Muscle of arm (tissue), 12 donors: ENCODE measurements around the gene MEOX1. TPM values are rescaled to one million over a fixed set of nuclear protein-coding genes. Genes with fewer than 3 reads are reported as not detected.
"Not testable (repeated sequence)": the region's sequence is repeated elsewhere in the genome, so short reads cannot be mapped to it uniquely, and the experiment has no call there.

Source experiments
- DNase-seq: peaks from one replicate; pipeline ENCODE4 v3.0.0-alpha.2; 2013
- polyA plus RNA-seq, 12 donors: library from polyadenylated mRNA; unstranded; fragments of 120-200 nt; gene quantifications; one replicate each; pipeline ENCODE4 v1.2.1, GENCODE V29; 2013; ENCODE audit not compliant: insufficient read length in 12 of 12

The MEOX1 gene
- polyA plus RNA-seq, 12 donors, result 10.8 to 30.5 (median 13.9) TPM; not detected in 1

DNA sequence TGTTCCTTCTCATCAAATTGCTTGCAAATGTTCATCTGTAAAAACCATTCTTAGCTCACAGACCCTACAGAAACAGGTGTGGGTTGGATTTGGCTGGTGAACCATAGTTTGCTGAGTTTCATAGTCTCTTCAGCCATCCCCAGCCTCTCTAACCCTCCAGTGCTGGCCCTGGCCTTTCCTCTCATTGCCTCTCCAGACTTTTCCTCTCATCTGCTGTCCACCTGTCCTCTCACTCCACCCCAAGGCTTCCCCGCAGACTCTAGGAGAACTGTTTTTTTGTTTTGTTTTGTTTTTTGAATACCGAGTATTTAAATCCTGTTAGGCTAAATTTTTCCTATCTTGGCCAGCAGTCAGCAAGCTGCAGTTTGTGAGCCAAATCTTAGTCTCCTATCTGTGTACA is 41.1 kb downstream of the MEOX1 start:
- no peak for DNase-seq

DNA sequence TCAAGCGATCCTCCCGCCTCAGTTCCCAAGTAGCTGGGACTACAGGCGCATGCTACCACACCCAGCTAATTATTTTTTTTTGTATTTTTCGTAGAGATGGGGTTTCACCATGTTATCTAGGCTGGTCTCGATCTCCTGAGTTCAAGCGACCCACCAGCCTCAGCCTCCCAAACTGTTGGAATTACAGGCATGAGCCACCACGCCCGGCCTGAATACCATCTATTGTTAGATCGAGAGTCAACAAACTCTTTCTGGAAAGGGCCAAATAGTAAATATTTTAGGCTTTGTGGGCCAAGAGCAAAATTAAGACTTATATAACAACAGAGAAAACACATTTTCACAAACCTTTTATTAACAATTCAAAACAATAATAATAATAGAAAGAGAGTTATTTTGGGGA is 41.6 kb downstream of the MEOX1 start:
- no peak for DNase-seq

DNA sequence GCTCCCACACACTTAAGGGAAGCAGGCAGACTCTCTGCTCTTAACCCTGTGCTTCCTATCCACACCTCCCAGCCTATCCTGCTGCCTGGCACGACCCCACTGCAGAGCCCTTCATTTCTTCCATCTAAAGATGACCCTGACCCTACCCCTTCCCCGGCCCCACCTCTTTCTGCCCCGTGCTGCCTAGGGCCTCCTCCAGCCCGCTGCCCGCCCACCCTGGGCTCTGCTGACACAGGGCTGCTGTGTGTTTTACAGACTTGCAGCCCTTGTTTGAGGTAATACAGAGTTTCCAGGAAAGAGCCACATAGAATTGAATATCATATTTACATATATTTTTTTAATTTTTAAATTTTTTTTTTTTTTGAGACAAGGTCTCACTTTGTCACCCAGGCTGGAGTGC is 42.0 kb downstream of the MEOX1 start:
- DNase-seq, result no peak

DNA sequence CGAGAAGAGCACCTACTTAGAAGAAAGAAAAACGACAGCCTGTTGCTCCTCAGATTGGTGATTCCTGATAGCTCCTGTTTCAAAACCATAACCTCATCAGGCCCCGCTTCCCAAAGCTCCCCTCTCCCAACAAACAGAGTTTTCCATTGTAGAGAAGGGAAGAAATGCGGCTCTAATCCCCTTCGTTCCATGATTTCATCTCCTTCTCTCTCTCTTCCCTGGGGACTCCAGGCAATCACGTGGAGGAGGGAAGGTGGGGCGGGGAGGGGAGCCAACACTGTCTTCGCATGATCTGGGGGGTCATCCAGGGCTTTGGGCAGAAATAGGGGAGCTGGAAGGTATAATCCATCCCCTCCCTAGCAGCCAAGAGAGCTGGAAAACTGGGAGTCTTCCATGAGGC is 43.4 kb downstream of the MEOX1 start:
- DNase-seq, result no peak

DNA sequence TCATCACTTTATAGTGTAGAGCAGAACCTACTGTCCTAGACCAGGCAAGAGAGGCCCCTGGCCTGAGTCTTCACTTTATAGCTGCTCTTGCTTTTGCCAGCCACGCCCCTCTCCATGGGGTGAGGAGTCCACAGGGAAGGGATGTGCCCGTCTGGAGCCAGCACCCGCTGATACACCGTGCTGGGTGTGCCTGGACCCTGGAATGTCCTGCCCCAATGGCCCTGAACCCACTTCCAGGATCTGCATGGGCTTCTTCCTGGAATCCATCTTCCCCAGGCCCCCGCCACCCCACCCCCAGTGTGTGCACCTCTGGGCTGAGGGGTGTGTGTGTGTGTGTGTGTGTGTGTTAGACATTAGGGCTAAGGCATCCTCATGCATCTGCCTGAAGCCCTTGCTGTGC is 44.9 kb downstream of the MEOX1 start:
- DNase-seq, result no peak

DNA sequence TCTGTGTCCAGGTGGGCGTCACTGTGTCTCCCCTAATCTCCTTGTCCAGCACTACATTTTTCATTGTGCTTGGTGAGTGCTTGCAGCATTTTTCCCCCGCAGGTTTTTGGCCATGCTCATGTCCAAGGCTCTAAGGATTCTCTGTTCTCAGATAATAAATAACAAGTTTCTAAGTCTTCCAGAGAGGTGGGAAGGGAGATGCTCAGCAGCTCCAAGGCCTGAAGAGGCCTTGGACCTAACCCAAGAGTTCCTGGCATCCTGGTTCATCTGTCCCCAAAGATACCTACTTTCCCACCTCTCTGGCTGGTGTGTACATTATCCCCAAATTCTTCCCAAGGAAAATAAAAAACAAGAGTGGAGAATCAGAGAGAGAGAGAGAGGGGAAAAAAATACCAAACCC is 45.3 kb downstream of the MEOX1 start:
- no peak for DNase-seq

DNA sequence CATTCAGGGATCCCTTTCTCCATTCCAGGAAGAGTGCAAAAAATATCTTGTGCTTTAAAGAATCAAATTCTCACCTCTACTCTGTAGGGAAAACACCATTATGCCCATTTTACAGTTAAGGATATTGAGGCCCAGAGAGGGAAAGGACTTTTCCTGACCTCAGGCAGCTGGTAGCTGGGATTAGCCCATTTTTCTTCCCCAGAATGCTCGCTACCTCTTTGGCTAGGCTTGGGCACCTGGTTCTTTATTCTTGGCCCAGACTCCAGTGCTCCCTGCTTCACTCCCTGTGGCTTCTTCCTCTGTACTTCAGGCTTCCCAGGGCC is 45.7 kb downstream of the MEOX1 start:
- no peak for DNase-seq

DNA sequence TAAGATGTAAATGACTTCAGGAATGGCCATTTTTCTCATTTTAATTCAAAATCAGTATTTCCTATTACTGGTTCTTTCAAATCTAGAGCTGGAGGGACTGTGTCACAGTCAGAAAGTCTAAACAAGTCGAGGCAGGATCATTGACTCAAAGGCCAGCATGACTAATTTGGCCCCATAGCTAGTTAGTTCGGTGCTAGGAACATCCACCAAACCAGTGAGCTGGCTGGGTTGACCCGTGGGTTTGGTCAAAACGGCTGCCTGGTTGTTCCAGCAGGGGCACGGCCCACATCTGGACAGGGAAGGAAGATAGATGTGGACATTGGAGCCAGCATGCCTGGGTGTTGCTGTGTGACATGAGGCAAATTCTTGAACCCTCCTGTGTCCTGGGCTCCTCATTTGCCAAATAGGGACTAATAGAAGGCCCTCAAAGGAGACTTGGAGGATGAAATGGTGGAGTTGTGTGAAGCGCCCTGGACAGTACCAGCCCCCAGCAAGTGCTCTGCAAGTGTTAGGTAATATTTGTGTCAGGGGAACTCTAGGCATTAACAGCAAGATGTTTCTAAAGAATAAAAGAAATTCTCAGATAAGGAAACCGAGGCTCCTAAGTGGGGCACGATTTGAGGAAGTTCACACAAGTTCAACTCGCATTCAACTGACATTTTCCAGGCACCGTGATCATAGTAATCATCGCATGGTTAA is 46.2 kb downstream of the MEOX1 start:
- no peak for DNase-seq

DNA sequence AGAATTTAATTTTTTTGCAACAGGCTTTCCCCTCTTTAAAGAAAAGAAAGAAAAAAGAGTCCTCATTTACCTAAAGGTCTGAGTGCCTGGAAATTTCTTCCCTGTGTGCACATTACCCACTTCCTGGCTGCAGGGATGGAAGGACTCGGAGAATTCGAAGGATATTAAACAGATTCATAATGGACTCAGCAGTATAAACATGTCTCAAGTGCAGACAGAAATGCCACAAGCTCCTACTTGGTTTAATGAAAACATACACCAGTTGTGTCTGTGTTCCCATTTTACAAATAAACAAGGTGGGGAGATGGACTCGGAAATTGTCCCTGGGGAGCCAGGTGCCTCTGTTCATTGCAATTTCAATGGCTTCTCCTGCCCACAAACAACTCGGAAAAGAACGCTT is 47.2 kb downstream of the MEOX1 start:
- no peak for DNase-seq

DNA sequence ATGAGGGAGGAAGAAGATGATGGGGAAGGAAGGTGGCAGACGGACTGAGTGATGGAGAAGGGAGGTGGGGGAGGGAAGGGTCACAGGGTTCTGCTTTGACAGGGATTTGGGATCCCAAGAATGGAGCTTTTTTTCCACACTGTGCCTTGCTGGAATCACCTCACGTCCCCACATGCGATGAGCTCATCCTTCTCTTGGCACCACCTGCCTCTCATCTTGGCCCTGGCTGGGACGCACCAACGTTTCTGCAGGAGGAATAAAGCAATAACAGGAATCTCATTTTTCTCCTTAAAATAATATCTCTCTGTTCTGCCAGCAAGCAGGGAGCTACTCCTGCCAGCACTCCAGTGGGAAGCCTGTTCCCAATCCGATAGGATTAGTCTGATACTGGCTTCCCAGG is 47.8 kb downstream of the MEOX1 start:
- DNase-seq, result no peak

DNA sequence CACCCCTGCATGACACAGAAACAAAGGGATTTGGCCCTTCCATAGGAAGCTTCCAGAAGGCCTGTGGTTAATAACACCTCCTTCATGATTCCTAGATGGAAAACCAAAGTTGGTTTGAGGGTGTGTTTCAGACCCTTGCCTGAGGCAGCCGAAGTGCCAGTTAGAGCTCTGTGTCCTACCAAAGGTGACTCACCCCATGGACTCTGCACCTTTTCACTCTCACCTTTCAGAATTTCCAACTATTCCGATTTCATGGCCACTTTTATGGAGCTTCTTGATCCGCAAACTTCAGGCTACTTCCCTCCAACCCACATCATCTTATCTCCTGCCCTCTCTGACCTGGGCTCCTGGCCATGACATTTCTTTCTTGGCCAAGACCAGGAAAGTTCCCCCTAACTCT is 49.2 kb downstream of the MEOX1 start:
- DNase-seq, result no peak

DNA sequence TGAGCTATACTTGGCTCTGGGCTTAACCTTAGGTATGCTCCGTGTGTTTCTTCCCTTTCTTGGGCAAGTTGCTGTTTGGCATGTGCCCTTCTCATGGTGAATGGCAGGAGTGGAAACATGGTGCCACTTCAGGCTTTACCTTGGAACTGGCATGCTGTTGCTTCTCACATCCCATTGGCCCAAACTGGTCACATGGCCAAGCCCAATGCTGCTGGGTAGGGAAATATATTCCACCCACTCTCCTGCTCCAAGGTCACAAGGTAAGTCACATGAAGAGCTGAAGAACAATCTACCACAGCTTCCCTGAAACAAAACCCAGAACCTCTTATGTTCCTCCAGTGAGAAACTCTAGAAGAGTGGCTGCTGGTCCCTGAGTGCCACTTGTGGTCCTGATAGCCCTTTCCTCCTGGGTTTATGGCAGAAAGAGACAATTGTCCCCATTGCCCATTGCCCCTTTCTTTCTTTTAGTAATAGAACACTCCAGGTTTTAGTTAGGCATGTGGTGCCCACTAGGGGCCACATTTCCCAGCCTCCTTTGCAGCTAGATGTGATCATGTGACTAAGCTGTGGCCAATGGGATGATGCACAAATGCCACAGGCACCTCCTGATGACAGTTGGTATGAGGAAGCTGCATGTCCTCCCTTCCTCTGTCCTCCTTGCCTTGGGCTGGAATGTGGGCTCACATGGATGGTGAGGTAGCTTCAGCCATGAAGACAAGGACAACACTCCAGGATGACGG is 50.3 kb downstream of the MEOX1 start:
- DNase-seq, result no peak

DNA sequence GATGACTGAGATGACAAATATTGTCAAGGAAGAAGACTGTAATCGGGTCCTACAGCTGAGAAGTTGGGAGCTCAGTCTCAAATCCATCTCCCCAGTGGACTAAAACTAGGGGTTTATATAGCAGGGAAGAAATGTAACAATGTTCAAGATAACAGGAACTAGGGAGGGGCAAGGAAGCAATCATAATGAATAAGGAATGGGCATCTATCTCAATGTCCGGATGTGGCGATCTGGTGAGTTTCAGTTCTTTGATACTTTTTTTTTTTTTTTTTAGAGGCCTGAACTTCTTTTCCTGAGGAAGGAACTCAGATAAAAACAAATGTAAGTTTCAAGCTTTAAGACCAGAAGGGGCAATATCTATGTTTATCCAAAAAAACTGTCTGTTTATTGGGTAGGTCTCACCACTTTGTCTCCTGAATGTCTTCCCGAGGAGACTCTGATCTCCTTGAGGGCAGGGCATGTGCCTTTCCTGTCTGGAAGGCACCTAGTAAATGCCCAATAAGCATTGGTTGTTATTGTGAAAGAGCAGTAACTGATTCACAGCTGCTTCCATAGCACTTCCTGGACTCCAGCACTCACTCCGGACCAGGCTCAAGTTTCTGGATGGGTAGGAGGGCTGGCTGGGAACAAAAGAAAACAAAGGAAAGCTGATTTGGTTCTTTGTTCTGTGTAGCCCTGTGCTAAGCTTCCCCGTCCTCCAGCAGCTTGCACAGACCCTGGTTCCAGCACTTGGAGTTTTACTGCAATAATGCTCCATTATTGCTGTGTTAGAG is 51.9 kb downstream of the MEOX1 start:
- no peak for DNase-seq

DNA sequence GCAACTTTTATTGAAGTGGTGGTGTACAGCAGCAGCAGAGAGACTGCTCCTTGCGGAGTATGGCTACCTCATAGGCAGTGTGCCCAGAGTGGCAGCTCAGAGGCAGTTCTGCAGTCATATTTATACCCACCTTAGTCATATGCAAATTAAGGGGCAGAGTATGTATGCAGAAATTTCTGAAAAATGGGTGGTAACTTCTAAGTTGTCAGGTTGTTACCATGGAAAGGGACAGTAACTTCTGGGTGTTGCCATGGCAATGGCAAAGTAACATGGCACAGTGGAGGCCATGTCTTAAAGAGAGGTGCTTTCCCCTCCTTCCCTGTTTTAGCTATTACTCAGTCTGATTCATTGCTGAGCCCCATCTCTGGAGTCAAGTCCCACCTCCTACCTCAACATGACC is 53.4 kb downstream of the MEOX1 start:
- DNase-seq, result no peak

DNA sequence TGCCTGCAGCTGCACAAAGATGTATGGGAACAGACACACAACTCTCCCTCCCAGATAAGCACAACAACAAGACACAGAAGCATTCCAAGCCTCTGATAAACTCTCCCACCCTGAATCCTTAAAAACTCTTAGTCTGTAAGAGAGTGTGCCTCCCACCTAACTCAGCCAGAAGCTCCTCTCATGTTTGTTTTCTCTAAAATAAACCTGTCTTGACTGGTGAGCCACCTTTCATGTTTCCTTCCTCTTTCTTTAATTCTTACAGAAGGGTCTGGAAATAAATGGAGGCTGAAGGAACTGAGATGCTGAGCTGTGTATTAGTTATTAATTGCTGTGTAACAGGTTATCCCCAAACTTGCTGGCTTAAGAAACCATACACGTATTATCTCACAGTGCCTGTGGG is 57.2 kb downstream of the MEOX1 start:
- DNase-seq, result no peak

DNA sequence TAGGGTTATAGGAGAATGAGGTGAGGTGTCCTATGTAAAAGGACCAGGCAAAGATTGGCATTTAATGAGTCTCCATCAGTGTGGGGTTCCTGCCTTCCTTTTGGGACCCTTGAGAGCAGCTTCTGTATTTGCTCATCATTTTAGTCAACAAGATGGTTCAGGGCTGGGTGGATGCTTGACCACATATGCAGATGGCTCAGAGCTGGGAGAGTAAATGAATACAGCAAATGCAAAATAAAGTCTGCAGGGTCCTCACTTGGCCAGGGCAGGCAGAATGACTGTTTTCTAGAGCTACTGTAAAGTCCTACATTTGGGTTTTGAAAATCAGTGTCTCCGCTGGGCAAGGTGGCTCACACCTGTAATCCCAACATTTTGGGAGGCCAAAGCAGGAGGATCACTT is 58.4 kb downstream of the MEOX1 start:
- DNase-seq, result no peak

DNA sequence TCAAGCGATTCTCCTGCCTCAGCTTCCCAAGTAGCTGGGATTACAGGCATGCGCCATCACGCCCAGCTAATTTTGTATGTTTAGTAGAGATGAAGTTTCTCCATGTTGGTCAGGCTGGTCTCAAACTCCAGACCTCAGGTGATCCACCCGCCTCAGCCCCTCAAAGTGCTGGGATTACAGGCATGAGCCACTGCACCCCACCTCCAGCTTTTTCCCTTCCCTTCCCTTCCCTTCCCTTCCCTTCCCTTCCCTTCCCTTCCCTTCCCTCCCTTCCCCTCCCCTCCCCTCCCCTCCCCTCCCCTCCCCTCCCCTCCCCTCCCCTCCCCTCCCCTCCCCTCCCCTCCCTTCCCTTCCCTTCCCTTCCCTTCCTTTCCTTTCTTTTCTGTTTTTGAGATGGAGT is 59.2 kb downstream of the MEOX1 start:
- DNase-seq, result not testable (repeated sequence)

DNA sequence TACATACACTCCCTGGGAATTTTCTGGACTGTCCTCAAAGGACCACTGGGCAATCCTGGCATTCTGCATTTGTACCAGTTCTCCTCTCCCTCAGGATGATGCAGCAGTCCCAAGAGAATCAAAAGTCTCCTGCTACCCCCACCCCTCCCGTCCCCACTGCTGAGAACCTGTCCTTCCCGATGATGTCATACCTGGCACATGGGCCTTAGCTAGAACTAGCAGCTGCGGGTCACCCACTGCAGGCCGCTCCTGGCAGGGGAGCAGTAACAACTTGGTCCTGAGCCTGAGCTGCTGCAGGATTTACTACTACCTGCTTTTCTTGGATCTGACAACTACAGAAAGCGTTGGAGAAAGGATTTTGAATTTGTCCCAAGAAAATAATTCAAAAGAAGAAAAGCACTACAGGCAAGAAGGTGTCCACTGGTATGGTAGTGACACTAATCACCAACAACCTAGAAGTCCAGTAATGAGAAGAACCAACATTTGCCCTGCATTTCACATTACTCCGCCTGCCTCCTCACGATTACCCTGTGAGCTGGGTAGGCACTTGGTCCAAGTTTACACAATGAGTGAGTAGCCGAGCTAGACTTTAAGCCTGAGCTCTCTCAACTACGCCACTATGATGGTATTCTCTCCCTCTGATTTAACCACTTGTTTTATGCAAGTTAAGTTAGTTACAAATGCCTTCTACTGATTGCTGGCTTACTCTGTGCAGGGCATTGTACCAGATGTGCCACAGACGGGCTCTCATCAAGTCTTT is 60.3 kb downstream of the MEOX1 start:
- no peak for DNase-seq

DNA sequence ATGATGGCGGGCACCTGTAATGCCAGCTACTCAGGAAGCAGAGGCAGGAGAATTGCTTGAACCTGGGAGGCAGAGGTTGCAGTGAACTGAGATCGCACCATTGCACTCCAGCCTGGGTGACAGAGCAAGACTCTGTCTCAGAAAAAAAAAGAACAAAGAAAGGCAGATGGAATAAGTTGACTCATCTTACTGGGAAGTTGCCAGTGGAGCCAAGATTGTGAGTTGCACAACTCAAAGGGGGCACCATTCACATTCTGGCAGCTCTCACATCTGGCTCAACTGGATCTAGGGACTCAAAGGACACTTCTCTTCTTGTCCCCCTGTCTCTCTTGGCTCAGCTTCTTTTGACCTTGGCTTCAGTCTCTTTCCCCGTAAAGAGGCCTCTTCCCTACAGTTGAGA is 61.9 kb downstream of the MEOX1 start:
- DNase-seq, result no peak

DNA sequence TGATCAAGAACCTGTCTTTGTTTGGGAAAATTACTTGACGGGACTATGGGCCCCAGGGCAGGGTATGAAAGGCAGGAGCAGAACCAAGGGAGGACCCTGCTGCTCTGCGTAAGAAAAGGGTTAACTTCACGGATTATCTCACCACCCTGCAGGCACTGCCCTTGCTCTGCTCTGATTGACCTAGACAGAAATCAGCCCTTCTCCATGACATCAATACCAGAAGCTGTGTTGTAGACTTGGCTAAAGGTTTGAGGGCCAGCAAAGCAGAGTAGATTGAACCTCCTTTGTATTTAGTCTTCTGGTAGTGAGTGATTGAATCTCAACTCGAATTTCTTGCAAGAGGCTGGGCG is 62.7 kb downstream of the MEOX1 start:
- DNase-seq, result no peak

DNA sequence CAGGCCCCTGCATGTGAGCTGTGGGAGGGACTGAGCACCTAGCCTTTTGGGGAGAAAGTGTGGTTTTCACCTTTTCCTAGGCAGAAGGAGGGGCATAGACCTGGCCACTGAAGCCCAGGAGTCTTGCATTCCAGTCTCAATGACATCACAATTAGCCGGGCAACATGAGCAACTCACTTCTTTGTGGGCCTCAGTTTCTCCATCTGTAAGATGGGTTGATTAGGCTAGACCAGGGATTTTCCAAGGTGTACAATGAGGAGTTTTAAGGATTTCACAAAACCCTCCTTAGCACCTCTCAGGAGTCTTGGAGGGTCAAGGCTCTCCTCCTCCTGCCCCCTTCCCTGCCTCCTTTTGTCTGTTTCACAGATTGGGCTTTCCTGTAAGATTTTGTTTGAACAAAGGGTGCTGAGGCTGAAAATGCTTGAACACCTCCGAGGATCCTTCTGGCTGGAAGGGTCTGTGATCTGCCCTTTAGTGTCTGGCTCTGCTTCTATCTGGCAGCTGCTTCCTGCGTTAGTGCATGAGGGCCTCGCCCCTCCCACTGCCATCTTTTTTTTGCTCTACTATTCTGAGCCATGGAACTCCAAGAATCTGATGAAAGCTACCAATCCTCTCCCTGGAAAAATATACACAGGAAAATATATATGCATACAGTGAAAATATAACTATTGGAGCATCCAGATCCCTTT is 63.2 kb downstream of the MEOX1 start:
- DNase-seq, result no peak
